ENCODE data around the gene MEIS1.

- TF ChIP-seq, protein P1, sequence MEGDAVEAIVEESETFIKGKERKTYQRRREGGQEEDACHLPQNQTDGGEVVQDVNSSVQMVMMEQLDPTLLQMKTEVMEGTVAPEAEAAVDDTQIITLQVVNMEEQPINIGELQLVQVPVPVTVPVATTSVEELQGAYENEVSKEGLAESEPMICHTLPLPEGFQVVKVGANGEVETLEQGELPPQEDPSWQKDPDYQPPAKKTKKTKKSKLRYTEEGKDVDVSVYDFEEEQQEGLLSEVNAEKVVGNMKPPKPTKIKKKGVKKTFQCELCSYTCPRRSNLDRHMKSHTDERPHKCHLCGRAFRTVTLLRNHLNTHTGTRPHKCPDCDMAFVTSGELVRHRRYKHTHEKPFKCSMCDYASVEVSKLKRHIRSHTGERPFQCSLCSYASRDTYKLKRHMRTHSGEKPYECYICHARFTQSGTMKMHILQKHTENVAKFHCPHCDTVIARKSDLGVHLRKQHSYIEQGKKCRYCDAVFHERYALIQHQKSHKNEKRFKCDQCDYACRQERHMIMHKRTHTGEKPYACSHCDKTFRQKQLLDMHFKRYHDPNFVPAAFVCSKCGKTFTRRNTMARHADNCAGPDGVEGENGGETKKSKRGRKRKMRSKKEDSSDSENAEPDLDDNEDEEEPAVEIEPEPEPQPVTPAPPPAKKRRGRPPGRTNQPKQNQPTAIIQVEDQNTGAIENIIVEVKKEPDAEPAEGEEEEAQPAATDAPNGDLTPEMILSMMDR (conservative IDR thresholded peaks at IDR 0.05 in 1 of 2, IDR thresholded peaks at IDR 0.05 in 1 of 2; ENCODE audit: low read depth in 1 of 2, low read length in 2 of 2) = no peak
- TF ChIP-seq EZH2 (IDR thresholded peaks at IDR 0.05; ENCODE audit: low read length, missing control alignments) = no peak
These were observed 150.7 kb downstream of the MEIS1 start for GRCh38 chr2:66585587-66585986.
